Stimulated activated CD8-positive, alpha-beta memory T cell treated with anti-CD3 and anti-CD28 coated beads, Interleukin-4, amount 100 ng/mL, for 1 hour (primary cell): ENCODE data around the gene OSBPL8.
A peak's percentile ranks its signal among the peaks of the same experiment; 100 is the strongest.
"Not testable (repeated sequence)": the region's sequence is repeated elsewhere in the genome, so short reads cannot be mapped to it uniquely, and the experiment has no call there.

ENCODE experiments used
- DNase-seq, 2 donors: peaks; one replicate each; pipeline ENCODE4 v3.0.0-alpha.2; 2020; ENCODE audit warnings: low read depth in 2 of 2, low spot score in 1 of 2

OSBPL8 gene

DNA sequence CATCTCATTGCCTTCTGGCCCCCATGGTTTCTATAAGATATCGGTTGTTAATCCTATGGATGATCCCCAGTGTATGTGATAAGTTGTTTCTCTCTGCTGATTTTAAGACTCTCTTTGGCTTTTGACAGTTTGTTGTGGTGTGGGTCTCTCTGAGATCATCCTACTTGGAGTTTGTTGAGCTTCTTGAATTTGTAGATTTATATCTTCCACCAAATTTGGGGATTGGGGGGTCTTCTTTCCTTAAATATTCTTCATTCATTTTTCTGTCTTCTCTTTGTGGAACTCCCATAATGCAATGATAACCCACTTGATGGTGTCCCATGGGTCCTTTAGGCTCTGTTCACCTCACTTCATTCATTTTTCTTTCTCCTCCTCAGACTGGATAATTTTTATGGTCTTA is 191.3 kb downstream of the OSBPL8 start:
- DNase-seq, result no peak

DNA sequence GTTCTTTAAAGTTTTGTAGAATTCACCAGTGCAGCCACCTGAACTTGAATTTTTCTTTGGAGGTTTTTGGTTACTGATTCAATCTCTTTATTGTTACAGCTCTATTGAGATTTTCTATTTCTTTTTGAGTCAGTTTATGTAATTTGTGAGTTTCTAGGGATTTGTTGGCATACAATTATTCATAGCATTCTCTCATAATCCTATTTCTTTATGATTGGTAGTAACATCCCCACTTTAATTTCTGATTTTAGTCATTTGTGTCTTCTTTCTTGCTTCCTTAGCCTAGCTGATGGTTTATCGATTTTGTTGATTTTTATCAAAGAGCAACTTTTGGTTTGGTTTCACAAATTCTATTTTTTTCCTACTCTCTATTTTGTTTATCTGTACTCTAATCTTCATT is 193.4 kb downstream of the OSBPL8 start:
- DNase-seq, result no peak

GRCh38 chr12:76364131-76364530 is 195.4 kb downstream of the OSBPL8 start:
- not testable (repeated sequence) for DNase-seq

- no peak for DNase-seq
These were observed 199.3 kb downstream of the OSBPL8 start for GRCh38 chr12:76360316-76360715.

GRCh38 chr12:76356071-76356470 is 203.5 kb downstream of the OSBPL8 start:
- no peak for DNase-seq

DNA sequence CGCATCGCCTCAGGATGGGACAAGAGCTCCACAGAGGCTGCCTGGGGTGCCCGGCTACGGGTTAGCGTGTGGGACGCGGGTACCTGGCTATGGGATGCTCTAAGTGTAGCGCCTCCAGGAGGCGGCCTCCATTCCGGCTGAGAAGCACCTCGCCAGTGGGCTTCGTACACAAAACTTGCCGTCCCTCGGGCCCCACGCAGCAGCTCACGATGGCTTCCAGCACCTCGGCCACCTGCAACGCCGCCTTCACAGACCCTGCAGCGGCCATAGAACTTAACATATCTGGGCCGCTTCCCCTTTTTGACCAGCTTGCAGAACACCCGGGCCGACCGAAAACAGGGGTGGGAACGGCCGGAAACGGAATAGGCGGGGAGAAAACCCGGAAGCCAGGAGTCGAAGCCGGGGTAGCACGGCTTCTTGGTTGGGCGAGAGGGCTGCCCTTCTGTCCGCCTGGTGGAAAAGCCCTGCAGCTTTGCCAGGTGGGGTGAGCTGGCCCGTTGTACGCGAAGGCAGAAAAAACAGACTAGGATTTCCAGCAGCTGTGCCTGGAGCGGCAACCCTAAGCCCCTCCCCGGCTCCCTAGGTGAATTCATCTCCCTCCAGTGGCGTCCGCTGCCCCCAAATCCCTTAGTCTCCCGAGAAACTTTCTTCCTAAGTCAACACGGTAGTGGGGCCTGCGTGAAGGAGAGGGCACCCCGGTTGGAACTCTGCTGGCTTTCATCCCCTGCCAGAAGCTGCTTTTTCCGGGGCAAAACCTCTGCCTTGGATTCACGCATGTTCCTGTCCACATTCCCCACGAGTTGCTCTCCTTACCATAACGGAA is 211.3 kb downstream of the OSBPL8 start, which contains the start of gene BBS10:
BBS10 (minus strand) TSS at position 337 of the 823 bp plus-strand sequence; CDS start at position 280, 57 bp downstream.
- peak; percentile 62 to 70 for DNase-seq

- no peak for DNase-seq
These were observed 212.7 kb downstream of the OSBPL8 start for GRCh38 chr12:76346798-76347420.

GRCh38 chr12:76346236-76346635 is 213.3 kb downstream of the OSBPL8 start:
- DNase-seq, result no peak

GRCh38 chr12:76345569-76345968 is 214.0 kb downstream of the OSBPL8 start:
- DNase-seq, result no peak

DNA sequence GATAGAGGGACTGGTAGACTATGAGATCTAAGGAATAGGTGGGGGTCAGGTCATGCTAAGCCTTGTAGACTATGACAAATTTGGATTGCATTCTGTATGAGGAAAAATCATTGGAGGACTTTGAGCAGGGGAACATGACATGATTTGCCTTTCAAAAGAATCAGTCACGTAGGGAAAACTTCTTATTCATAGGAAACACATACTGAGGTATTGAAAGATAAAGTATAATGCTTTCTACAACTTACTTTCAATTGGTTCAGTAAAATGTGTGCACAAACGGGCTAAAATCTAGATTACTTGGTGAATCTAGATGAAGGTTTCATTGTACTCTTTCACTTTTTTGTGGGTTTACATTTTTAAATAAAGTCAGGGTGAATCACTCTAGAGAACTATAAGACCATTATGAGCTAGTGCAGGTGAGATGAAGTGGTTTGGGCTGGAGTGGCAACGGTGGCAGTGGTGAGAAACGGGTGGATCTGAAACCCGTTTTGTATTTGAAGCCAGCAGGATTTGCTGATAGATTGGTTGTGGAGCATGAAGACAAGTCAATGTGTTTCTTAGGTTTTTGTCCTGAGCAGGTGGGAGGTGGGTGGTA is 218.0 kb downstream of the OSBPL8 start:
- DNase-seq, result no peak

DNA sequence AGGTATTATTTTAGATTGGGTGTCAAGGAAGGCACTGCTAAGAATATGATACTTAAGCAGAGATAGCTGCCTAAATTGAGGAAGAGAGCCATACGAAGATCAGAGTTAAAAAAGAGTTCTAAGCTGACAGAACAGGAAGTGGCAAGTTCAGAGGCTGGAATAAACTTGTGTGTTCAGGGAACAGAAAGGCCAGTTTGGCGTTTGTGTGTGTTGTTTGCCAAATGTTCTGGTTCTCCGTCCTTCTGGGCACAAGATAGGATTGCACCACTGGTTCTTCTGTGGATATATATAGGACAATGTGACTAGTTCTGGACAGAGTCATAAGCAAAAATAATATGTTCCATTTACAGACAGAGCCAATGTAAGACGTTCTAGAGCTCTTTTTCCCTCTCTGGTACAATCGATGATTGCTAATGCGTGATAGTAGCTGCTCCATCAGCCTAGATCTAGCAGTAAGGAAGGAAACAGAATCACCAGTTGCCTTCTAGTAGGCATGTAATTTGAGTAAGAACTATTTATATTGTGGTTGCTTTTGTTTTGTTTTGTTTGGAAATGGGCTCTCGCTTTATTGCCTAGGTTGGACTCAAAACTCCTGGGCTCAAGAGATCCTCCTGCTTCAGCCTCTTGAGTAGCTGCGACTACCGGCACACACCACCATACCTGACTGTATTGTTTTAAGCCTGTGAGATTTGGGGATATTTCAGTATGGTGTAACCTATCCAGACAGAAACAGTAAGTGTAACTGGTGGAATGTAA is 218.7 kb downstream of the OSBPL8 start:
- DNase-seq, result no peak

DNA sequence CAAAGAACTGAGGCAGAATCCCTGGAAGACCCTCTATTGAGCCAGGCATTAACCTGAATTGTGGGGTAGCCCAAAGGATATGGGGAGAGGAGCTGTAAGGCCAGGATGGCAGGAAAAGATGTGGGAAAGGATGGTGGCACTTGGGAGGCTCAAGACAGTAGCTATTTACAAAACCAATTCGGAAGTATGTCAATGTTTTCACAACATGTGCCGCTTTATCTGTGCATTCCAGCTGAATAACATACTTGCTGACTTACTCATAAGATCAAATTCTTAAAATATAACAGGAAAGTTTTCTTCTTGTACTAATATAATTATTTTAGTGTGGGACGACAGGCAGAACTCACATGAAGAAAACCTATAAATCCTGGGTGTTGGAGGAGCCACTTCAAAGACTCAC is 222.0 kb downstream of the OSBPL8 start:
- no peak for DNase-seq

DNA sequence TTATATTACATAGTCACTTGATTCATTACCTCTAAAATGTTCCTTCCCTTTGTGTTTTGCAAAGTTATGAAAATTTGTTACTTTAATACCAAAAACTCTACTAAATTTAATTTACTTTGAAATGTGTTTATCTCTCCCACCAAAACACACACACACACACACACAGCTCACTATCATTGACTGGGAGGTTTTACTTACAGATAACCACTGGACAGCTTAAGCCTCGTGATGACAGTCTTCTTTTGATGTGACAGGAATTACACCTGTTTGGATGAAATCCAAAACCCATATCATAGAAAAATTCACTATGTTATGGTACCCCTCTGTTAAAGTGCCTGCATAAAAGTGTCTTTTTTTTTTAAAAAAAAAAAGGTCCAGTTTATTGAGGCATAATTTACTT is 227.0 kb downstream of the OSBPL8 start:
- no peak for DNase-seq

DNA sequence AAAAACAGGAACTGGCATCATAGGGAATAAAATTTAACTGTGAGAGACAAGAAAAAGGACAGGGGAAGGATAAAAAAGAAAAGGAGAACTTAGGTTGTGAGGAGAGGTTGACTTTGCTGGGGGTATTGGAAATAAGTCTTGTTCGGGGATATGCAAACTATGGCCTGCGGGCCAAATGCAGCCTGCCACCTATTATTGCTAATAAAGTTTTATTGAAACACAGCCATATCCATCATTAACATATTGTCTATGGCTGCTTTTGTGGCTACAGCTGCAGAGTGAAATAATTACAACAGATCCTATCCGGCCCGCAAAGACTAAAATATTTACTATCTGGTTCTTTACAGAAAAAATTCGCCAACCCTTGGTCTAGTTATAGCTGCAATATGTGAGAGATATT is 230.0 kb downstream of the OSBPL8 start:
- no peak for DNase-seq

- no peak for DNase-seq
These were observed 230.4 kb downstream of the OSBPL8 start for GRCh38 chr12:76329159-76329558.

DNA sequence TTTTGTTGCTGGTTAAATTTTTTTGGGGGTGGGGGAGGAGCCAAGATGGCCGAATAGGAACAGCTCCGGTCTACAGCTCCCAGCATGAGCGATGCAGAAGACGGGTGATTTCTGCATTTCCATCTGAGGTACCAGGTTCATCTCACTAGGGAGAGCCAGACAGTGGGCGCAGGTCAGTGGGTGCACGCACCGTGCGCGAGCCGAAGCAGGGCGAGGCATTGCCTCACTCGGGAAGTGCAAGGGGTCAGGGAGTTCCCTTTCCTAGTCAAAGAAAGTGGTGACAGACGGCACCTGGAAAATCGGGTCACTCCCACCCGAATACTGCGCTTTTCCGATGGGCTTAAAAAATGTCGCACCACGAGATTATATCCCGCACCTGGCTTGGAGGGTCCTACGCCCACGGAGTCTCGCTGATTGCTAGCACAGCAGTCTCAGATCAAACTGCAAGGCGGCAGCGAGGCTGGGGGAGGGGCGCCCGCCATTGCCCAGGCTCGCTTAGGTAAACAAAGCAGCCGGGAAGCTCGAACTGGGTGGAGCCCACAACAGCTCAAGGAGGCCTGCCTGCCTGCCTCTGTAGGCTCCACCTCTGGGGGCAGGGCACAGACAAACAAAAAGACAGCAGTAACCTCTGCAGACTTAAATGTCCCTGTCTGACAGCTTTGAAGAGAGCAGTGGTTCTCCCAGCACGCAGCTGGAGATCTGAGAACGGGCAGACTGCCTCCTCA is 239.8 kb downstream of the OSBPL8 start:
- not testable (repeated sequence) for DNase-seq

DNA sequence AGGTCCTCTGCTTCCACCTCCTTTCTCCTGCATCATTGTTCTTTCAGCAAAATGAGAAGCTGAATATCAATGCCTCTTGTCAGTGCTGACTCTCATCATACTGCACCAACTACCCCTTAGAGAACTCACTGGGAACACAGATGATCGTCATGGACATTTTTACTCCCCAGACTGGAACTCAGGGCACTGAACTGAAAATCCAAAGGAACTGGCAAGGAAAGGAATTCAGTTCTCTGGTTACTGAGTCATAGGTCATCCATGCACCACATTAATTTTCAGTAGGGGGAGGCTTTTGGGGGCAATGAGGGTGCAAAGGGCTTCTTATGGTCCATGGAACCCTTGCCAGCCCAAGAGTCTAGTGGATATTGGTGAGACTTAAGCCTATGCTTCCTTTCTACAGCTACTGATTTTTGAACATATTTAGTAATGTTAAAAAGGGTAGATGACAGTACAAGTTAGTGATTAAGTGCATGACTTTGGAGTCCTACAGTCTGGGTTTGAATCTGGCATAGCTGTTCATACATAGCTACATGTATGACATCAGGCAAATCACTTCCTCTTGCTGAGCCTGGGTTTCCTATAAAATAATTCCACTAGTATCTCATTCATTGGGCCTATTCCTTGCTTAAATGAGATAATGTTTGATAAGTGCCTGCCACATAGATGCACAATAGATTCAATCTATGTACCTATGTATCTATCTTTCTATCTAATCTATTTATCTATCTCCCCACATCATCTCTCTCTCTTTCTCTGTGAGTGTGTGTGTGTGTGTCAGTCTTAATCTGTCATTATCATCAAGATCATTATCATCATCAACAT is 240.6 kb downstream of the OSBPL8 start:
- DNase-seq, result no peak

DNA sequence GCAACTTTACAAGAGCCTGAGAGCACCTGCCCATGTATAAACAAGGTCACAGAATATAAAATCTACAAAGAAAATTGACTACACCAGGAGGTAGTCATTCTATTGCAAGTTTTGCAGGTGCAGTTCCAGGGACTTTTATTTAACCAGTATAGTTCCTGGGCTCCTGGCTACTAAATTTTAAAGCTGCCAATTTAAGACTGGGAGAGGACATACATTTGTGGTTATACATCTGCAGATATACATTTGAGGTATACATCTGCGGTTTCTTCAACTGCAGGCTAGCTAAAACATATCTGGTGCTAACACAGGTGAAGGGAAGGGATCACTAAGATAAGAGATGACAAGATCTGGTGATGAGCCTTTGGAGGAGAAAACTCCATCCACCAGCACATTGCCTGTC is 241.6 kb downstream of the OSBPL8 start:
- DNase-seq, result no peak

DNA sequence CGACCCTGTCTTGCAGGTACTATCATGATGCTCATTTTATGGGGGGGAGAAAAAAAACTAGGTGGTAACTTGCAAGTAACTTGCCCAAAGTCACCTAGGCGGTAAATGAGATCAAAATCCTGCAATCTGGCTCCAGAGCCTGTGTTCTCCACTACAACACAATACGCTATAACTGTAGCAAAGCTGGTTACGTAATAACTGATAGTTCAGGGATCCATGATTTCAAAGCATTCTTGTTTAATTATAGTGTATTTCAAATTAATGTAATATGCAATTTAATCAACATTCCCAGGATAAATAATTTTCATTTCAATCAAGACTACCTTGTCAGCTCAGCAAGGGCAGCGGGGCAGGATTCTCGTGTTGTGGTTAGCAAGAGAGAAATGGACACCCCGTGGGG is 243.1 kb downstream of the OSBPL8 start:
- no peak for DNase-seq

GRCh38 chr12:76313299-76313698 is 246.3 kb downstream of the OSBPL8 start:
- DNase-seq, result no peak
